ENCODE results near the gene CYS1.

Gene CYS1

GRCh38 chr2:10022966-10023662, 57.1 kb downstream of the CYS1 start:
- H3K4me2 ChIP-seq (ENCODE audit: low read length): no peak overlapping the region
- no peaks in the 10 kb centered on the region for H3K79me2 ChIP-seq (ENCODE audit: insufficient read depth, low read length)
- no peaks in the 10 kb centered on the region for H3K36me3 ChIP-seq (ENCODE audit: insufficient read depth, low read length)
- no peak overlapping the region for H3K4me3 ChIP-seq (ENCODE audit: low read depth, low read length, poor library complexity, severe bottlenecking)
- no peaks in the 10 kb centered on the region for H3K4me1 ChIP-seq (ENCODE audit: insufficient read depth, low read length, severe bottlenecking)
- H3K9me3 ChIP-seq (ENCODE audit: low read length): no peaks in the 10 kb centered on the region
- 0 out of 2 replicates have a peak, but pooled peaks cover 4% of the 10 kb centered on the region for H3K27me3 ChIP-seq (ENCODE audit: insufficient read depth, low read length)
- no peaks in the 10 kb centered on the region for H3F3A ChIP-seq (ENCODE audit: insufficient read depth, low read length)
- H3K9me2 ChIP-seq (ENCODE audit: low read depth, low read length): no peaks in the 10 kb centered on the region
- TF ChIP-seq CTCF (IDR thresholded peaks at IDR 0.05; ENCODE audit: low read length) (no peak), EZH2 (IDR thresholded peaks at IDR 0.05; ENCODE audit: borderline replicate concordance, low read length) (no peak)
- H2AFZ ChIP-seq (ENCODE audit: low read length): no peak overlapping the region
- no peak overlapping the region for H3K27ac ChIP-seq (ENCODE audit: low read depth, low read length, poor library complexity, severe bottlenecking)
- H4K20me1 ChIP-seq (ENCODE audit: insufficient read depth, low read length): no peaks in the 10 kb centered on the region
- no peak overlapping the region for H3K9ac ChIP-seq (ENCODE audit: low read length)

GRCh38 chr2:10022445-10022844, 57.8 kb downstream of the CYS1 start:
- H3K4me2 ChIP-seq (ENCODE audit: low read length): no peak overlapping the region
- H2AFZ ChIP-seq (ENCODE audit: low read length): no peak overlapping the region
- no peaks in the 10 kb centered on the region for H3K4me1 ChIP-seq (ENCODE audit: insufficient read depth, low read length, severe bottlenecking)
- H3K36me3 ChIP-seq (ENCODE audit: insufficient read depth, low read length): no peaks in the 10 kb centered on the region
- H3K4me3 ChIP-seq (ENCODE audit: low read depth, low read length, poor library complexity, severe bottlenecking): no peak overlapping the region
- 0 out of 2 replicates have a peak, but pooled peaks cover 4% of the 10 kb centered on the region for H3K27me3 ChIP-seq (ENCODE audit: insufficient read depth, low read length)
- H3K9ac ChIP-seq (ENCODE audit: low read length): no peak overlapping the region
- H3K9me2 ChIP-seq (ENCODE audit: low read depth, low read length): no peaks in the 10 kb centered on the region
- TF ChIP-seq EZH2 (IDR thresholded peaks at IDR 0.05; ENCODE audit: borderline replicate concordance, low read length) (no peak), CTCF (IDR thresholded peaks at IDR 0.05; ENCODE audit: low read length) (no peak)
- no peak overlapping the region for H3K27ac ChIP-seq (ENCODE audit: low read depth, low read length, poor library complexity, severe bottlenecking)
- no peaks in the 10 kb centered on the region for H3K79me2 ChIP-seq (ENCODE audit: insufficient read depth, low read length)
- H3F3A ChIP-seq (ENCODE audit: insufficient read depth, low read length): no peaks in the 10 kb centered on the region
- no peaks in the 10 kb centered on the region for H3K9me3 ChIP-seq (ENCODE audit: low read length)
- no peaks in the 10 kb centered on the region for H4K20me1 ChIP-seq (ENCODE audit: insufficient read depth, low read length)

GRCh38 chr2:10022041-10022421, 58.2 kb downstream of the CYS1 start:
- Histone ChIP-seq H3K4me3 (ENCODE audit: low read depth, low read length, poor library complexity, severe bottlenecking) (no peak overlapping the region), H3F3A (ENCODE audit: insufficient read depth, low read length) (no peaks in the 10 kb centered on the region), H3K9me3 (ENCODE audit: low read length) (no peaks in the 10 kb centered on the region), H4K20me1 (ENCODE audit: insufficient read depth, low read length) (no peaks in the 10 kb centered on the region), H2AFZ (ENCODE audit: low read length) (no peak overlapping the region), H3K79me2 (ENCODE audit: insufficient read depth, low read length) (no peaks in the 10 kb centered on the region), H3K27ac (ENCODE audit: low read depth, low read length, poor library complexity, severe bottlenecking) (no peak overlapping the region), H3K4me2 (ENCODE audit: low read length) (no peak overlapping the region), H3K9ac (ENCODE audit: low read length) (no peak overlapping the region), H3K9me2 (ENCODE audit: low read depth, low read length) (no peaks in the 10 kb centered on the region), H3K4me1 (ENCODE audit: insufficient read depth, low read length, severe bottlenecking) (no peaks in the 10 kb centered on the region), H3K36me3 (ENCODE audit: insufficient read depth, low read length) (no peaks in the 10 kb centered on the region), H3K27me3 (ENCODE audit: insufficient read depth, low read length) (0 out of 2 replicates have a peak, but pooled peaks cover 4% of the 10 kb centered on the region)
- TF ChIP-seq EZH2 (IDR thresholded peaks at IDR 0.05; ENCODE audit: borderline replicate concordance, low read length) (no peak), CTCF (IDR thresholded peaks at IDR 0.05; ENCODE audit: low read length) (no peak)

Data from OCI-LY1 (cell line).